HL-60 (cell line): ENCODE results near the gene CFAP61.

Source experiments
- DNase-seq, 2 experiments: peaks; one replicate each; pipeline ENCODE4 v3.0.0-alpha.2; 2010 to 2020; ENCODE audit warnings: low read depth in 1 of 2, low spot score in 1 of 2
- H3K27ac ChIP-seq: fragments of 250-450 bp; sonication (Bioruptor Pico); replicated peaks from 2 replicates; pipeline ENCODE4 v1.5.1; 2020; ENCODE audit warnings: mild to moderate bottlenecking, moderate library complexity
- H3K27me3 ChIP-seq: fragments of 250-450 bp; sonication (Bioruptor Pico); 2 replicates; pipeline ENCODE4 v1.5.1; 2021; ENCODE audit warnings: mild to moderate bottlenecking, moderate library complexity; ENCODE audit not compliant: insufficient read depth, poor library complexity, severe bottlenecking
- H3K4me3 ChIP-seq: replicated peaks from 2 replicates; pipeline ENCODE4 v1.5.1; 2011; ENCODE audit warnings: mild to moderate bottlenecking, control low read depth, low read length; ENCODE audit not compliant: insufficient read depth
- GABPA ChIP-seq: IDR thresholded peaks from 2 replicates; pipeline ENCODE4 v1.6.1; 2012; ENCODE audit warnings: low read depth
- POLR2AphosphoS5 ChIP-seq: IDR thresholded peaks from 2 replicates; pipeline ENCODE4 v1.6.1; 2012; ENCODE audit warnings: low read depth
- SPI1 ChIP-seq: IDR thresholded peaks from 2 replicates; pipeline ENCODE4 v1.6.1; 2012; ENCODE audit warnings: low read depth, mild to moderate bottlenecking, borderline replicate concordance
- TF ChIP-seq, protein P1 (sequence below): IDR thresholded peaks from 2 replicates; pipeline ENCODE4 v1.6.1; 2012; ENCODE audit warnings: low read depth; ENCODE audit not compliant: insufficient replicate concordance
- TF ChIP-seq, protein P2 (sequence below): IDR thresholded peaks from one replicate; pipeline ENCODE4 v1.5.1; 2011; ENCODE audit warnings: low read length, control low read depth, inconsistent platforms; ENCODE audit not compliant: insufficient read depth

CFAP61 gene

DNA sequence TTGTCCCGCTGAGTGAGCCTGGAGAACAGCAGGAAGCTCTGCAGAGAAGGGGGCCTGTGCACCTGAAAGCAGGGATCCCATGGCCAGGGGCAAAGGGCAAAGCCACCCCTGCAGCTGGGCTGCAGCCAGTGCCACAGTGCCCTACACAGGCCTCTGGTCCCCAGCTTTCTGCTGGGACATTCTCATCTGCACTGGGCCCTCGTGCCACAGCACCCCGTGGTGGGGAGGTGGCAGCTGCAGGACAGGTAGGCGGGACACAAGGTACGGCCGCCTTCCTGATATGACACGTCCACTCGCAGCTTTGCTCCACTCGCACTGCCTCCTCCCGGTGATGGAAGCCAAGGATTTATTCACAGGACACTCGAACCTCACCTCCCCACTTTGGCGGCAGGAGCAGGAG lies 342.8 kb downstream of the CFAP61 start:
- Histone ChIP-seq H3K27me3 (no peaks in the 10 kb centered on the region), H3K27ac (no peak overlapping the region)

DNA sequence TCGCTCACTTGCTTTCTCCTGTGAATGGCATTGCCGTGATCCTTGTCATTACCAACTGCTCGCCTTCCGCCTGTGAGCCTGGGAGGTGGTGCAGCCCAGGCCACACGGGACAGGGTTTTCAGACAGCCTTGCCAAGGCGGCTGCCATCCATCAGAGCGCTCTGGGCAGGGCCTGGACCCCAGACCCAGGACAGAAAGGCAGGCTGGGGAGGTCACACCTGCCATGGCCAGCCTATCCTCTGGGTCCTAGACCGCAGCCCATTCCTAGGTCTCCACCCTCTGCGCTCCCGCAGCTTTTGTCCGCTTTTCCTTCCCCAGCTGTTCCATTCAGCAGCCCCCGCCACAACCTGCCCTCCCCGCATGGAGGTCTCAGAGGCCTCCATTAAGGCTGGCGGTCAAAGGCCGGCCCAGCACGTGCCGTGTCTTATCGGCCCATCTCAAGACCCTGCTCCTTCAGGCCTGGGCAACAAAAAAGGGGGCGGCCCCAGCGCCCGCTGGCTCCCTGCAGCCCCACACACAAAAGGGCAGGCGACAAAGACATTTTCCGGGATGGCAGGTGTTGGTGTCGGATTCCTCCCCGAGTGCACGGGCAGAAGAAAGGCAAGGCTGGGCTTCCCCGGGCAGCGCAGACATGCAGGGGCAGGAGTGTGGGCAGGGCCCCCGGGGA lies 343.7 kb downstream of the CFAP61 start:
- Histone ChIP-seq H3K27ac (no peak overlapping the region), H3K4me3 (no peak overlapping the region), H3K27me3 (no peaks in the 10 kb centered on the region)
- DNase-seq: no peak
- TF ChIP-seq SPI1: no peak
- TF ChIP-seq, protein P1, sequence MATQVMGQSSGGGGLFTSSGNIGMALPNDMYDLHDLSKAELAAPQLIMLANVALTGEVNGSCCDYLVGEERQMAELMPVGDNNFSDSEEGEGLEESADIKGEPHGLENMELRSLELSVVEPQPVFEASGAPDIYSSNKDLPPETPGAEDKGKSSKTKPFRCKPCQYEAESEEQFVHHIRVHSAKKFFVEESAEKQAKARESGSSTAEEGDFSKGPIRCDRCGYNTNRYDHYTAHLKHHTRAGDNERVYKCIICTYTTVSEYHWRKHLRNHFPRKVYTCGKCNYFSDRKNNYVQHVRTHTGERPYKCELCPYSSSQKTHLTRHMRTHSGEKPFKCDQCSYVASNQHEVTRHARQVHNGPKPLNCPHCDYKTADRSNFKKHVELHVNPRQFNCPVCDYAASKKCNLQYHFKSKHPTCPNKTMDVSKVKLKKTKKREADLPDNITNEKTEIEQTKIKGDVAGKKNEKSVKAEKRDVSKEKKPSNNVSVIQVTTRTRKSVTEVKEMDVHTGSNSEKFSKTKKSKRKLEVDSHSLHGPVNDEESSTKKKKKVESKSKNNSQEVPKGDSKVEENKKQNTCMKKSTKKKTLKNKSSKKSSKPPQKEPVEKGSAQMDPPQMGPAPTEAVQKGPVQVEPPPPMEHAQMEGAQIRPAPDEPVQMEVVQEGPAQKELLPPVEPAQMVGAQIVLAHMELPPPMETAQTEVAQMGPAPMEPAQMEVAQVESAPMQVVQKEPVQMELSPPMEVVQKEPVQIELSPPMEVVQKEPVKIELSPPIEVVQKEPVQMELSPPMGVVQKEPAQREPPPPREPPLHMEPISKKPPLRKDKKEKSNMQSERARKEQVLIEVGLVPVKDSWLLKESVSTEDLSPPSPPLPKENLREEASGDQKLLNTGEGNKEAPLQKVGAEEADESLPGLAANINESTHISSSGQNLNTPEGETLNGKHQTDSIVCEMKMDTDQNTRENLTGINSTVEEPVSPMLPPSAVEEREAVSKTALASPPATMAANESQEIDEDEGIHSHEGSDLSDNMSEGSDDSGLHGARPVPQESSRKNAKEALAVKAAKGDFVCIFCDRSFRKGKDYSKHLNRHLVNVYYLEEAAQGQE: no peak
- no peak for TF ChIP-seq GABPA
- TF ChIP-seq POLR2AphosphoS5: no peak
- TF ChIP-seq, protein P2, sequence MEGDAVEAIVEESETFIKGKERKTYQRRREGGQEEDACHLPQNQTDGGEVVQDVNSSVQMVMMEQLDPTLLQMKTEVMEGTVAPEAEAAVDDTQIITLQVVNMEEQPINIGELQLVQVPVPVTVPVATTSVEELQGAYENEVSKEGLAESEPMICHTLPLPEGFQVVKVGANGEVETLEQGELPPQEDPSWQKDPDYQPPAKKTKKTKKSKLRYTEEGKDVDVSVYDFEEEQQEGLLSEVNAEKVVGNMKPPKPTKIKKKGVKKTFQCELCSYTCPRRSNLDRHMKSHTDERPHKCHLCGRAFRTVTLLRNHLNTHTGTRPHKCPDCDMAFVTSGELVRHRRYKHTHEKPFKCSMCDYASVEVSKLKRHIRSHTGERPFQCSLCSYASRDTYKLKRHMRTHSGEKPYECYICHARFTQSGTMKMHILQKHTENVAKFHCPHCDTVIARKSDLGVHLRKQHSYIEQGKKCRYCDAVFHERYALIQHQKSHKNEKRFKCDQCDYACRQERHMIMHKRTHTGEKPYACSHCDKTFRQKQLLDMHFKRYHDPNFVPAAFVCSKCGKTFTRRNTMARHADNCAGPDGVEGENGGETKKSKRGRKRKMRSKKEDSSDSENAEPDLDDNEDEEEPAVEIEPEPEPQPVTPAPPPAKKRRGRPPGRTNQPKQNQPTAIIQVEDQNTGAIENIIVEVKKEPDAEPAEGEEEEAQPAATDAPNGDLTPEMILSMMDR: no peak

More for the DNA sequence above, 342.8 kb downstream of the CFAP61 start:
- no peak overlapping the region for H3K4me3 ChIP-seq
- TF ChIP-seq GABPA: no peak
- TF ChIP-seq SPI1: no peak
- no peak for TF ChIP-seq POLR2AphosphoS5
- TF ChIP-seq, protein P1: no peak
- TF ChIP-seq, protein P2: no peak
- DNase-seq: no peak

DNA sequence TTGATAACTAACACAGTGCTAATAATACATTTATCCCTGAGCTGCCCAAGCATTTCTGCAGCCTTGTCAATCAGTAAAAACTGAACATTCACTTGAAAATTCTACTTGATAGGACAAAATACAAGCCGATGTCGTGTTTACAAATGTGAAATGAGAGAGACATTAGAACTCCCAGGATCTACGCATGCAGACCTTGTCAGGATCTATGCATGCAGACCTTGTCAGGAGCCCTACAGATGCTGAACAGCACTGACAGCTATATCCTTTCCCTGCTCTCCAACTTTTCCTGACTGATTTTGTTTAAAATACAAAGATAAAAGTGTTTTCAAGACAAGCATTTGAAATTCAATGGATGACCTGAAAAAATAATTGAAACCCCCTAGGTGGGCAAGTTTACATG lies 344.5 kb downstream of the CFAP61 start:
- Histone ChIP-seq H3K27me3 (no peaks in the 10 kb centered on the region), H3K4me3 (no peak overlapping the region), H3K27ac (no peak overlapping the region)
- TF ChIP-seq POLR2AphosphoS5: no peak
- no peak for TF ChIP-seq SPI1
- DNase-seq: no peak

DNA sequence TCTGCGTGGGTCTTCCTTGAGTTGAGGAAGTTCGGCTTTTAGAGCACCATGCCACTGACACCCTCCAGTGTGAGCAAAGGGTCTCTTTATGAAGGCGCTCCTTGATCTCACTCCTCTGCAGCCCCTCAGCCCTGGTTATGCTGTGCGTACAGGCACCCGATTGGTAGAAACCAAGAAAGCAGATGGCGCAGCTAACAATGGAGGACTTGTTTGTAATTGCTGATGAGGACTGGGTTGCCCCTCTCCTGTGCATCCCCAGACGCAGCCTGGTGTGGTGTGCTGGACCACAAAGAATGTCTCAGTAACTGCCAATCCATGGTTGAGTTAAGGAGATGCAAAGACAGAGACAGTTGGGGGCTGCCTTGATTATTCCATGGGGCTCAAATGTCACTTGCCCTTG lies 345.8 kb downstream of the CFAP61 start:
- no peak for TF ChIP-seq SPI1
- TF ChIP-seq, protein P1: no peak
- TF ChIP-seq GABPA: no peak
- no peak for TF ChIP-seq POLR2AphosphoS5
- TF ChIP-seq, protein P2: no peak
- DNase-seq: no peak
- no peaks in the 10 kb centered on the region for H3K27me3 ChIP-seq
- H3K27ac ChIP-seq: no peak overlapping the region
- H3K4me3 ChIP-seq: no peak overlapping the region
